GM23338 (cell line): Measurements from ENCODE around the gene C3orf22. TPM values are rescaled to one million over a fixed set of nuclear protein-coding genes. Genes with fewer than 3 reads are reported as not detected.

ENCODE experiments used
- ATAC-seq: fragments of 200-7000 bp; cut with Tn5 transposase; 3 replicates; pipeline ENCODE4 v1.9.1; 2020
- DNase-seq: peaks from one replicate; pipeline ENCODE4 v3.0.0-alpha.2; 2015; ENCODE audit warnings: low spot score
- H2AFZ ChIP-seq: fragments of 200-600 bp; sonication (generic); 2 replicates; pipeline ENCODE4 v1.8.0; 2016; ENCODE audit warnings: antibody characterized with exemption, mild to moderate bottlenecking, moderate library complexity
- H3F3A ChIP-seq: fragments of 200-600 bp; sonication (generic); replicated peaks from 2 replicates; pipeline ENCODE4 v1.8.0; 2017; ENCODE audit warnings: antibody characterized with exemption, mixed run types, low read depth
- H3K27ac ChIP-seq: fragments of 200-600 bp; sonication (generic); 2 replicates; pipeline ENCODE4 v1.6.1; 2016; ENCODE audit warnings: low read depth
- H3K27me3 ChIP-seq: fragments of 200-600 bp; sonication (generic); 2 replicates; pipeline ENCODE4 v1.8.0; 2016; ENCODE audit warnings: mild to moderate bottlenecking, mixed run types, moderate library complexity; ENCODE audit not compliant: insufficient read depth
- H3K36me3 ChIP-seq: fragments of 200-600 bp; sonication (generic); 2 replicates; pipeline ENCODE4 v1.8.0; 2016; ENCODE audit warnings: mild to moderate bottlenecking; ENCODE audit not compliant: insufficient read depth
- H3K4me1 ChIP-seq: fragments of 200-600 bp; sonication (generic); 2 replicates; pipeline ENCODE4 v1.8.0; 2016; ENCODE audit warnings: mild to moderate bottlenecking, moderate library complexity; ENCODE audit not compliant: insufficient read depth
- H3K4me2 ChIP-seq: fragments of 200-600 bp; sonication (generic); 2 replicates; pipeline ENCODE4 v1.7.1; 2017; ENCODE audit warnings: mixed run types
- H3K4me3 ChIP-seq: fragments of 200-600 bp; sonication (generic); 2 replicates; pipeline ENCODE4 v1.6.1; 2016; ENCODE audit warnings: mixed run types
- H3K79me2 ChIP-seq: fragments of 200-600 bp; sonication (generic); replicated peaks from 2 replicates; pipeline ENCODE4 v1.8.0; 2017; ENCODE audit warnings: mild to moderate bottlenecking; ENCODE audit not compliant: insufficient read depth
- H3K9me2 ChIP-seq: fragments of 200-600 bp; sonication (generic); 2 replicates; pipeline ENCODE4 v1.8.0; 2017; ENCODE audit not compliant: insufficient read depth
- H4K20me1 ChIP-seq: fragments of 200-600 bp; sonication (generic); replicated peaks from 2 replicates; pipeline ENCODE4 v1.8.0; 2017; ENCODE audit warnings: mild to moderate bottlenecking; ENCODE audit not compliant: insufficient read depth
- H3K27ac Mint-ChIP-seq: 2 replicates; pipeline ENCODE4 v1.8.0; 2020; ENCODE audit warnings: inconsistent platforms, mild to moderate bottlenecking, moderate library complexity, mixed read lengths
- H3K27me3 Mint-ChIP-seq: 3 replicates; pipeline ENCODE4 v1.8.0; 2022; ENCODE audit warnings: low read depth, mild to moderate bottlenecking, moderate library complexity, mixed read lengths, inconsistent platforms; ENCODE audit not compliant: insufficient read depth, poor library complexity
- H3K36me3 Mint-ChIP-seq: 3 replicates; pipeline ENCODE4 v1.8.0; 2021; ENCODE audit warnings: low read depth, mild to moderate bottlenecking, inconsistent platforms, moderate library complexity, mixed read lengths
- H3K4me1 Mint-ChIP-seq: 3 replicates; pipeline ENCODE4 v1.8.0; 2020; ENCODE audit warnings: mild to moderate bottlenecking, inconsistent platforms, mixed read lengths
- H3K4me3 Mint-ChIP-seq: 3 replicates; pipeline ENCODE4 v1.8.0; 2021; ENCODE audit warnings: moderate library complexity, mild to moderate bottlenecking, inconsistent platforms, mixed read lengths
- H3K9me3 Mint-ChIP-seq: 3 replicates; pipeline ENCODE4 v1.8.0; 2020; ENCODE audit warnings: moderate library complexity, mild to moderate bottlenecking, inconsistent platforms, mixed read lengths
- ETS1 ChIP-seq: IDR thresholded peaks from 2 replicates; pipeline ENCODE4 v1.6.1; 2016; ENCODE audit warnings: antibody characterized with exemption
- JUNB ChIP-seq: IDR thresholded peaks from one replicate; pipeline ENCODE4 v1.6.1; 2016; ENCODE audit warnings: antibody characterized with exemption; ENCODE audit not compliant: unreplicated experiment
- NANOG ChIP-seq: IDR thresholded peaks from 2 replicates; pipeline ENCODE4 v1.6.1; 2016; ENCODE audit warnings: antibody characterized with exemption, borderline replicate concordance
- REST ChIP-seq: IDR thresholded peaks from one replicate; pipeline ENCODE4 v1.6.1; 2018; ENCODE audit warnings: antibody characterized with exemption; ENCODE audit not compliant: unreplicated experiment
- STAT1 ChIP-seq: IDR thresholded peaks from one replicate; pipeline ENCODE4 v1.6.1; 2016; ENCODE audit warnings: antibody characterized with exemption; ENCODE audit not compliant: unreplicated experiment
- ZNF114 ChIP-seq: fragments of 250-450 bp; sonication (Bioruptor Pico); IDR thresholded peaks from 2 replicates; pipeline ENCODE4 v1.5.0; 2020; ENCODE audit warnings: mild to moderate bottlenecking, moderate library complexity
- ZNF462 ChIP-seq: fragments of 250-450 bp; sonication (Bioruptor Pico); IDR thresholded peaks from 2 replicates; pipeline ENCODE4 v1.5.0; 2020; ENCODE audit warnings: mild to moderate bottlenecking, moderate library complexity
- polyA plus RNA-seq: library from polyadenylated mRNA; unstranded; fragments of >200 nt; fragmentation: Nextera tagmentation; extraction: Ambion mirVana; gene quantifications from 2 replicates; pipeline ENCODE4 v1.2.1, GENCODE V29; 2016
- total RNA-seq: library from RNA; depleted of rRNA; stranded (reverse); fragments of >200 nt; shearing (Covaris generic); gene quantifications from 2 replicates; pipeline ENCODE4 v1.2.3, GENCODE V29; 2014

Gene C3orf22
- total and polyA plus RNA-seq, 2 experiments from 2014 or later: not detected

GRCh38 chr3:126550488-126551051, 8.2 kb downstream of the C3orf22 start (continued):
- TF ChIP-seq ZNF462 (CRISPR knock-in tag): no peak
- no peak for TF ChIP-seq REST
- TF ChIP-seq ZNF114 (CRISPR knock-in tag): no peak

GRCh38 chr3:126549861-126550487, 8.8 kb downstream of the C3orf22 start:
- Histone ChIP-seq H3K79me2 (no peaks in the 10 kb centered on the region), H3K27ac (no peak overlapping the region), H3K4me1 (peaks cover 18% of the 10 kb centered on the region), H2AFZ (peak overlapping the region; percentile 88), H3K36me3 (no peaks in the 10 kb centered on the region), H3K4me3 (no peak overlapping the region), H4K20me1 (no peaks in the 10 kb centered on the region), H3K27me3 (no peaks in the 10 kb centered on the region), H3K9me2 (no peaks in the 10 kb centered on the region), H3K4me2 (peak overlapping the region; percentile 68; the same call in 1 of the 2 replicates), H3F3A (no peaks in the 10 kb centered on the region)
- Mint-ChIP-seq H3K4me1 (peaks cover 46% of the 10 kb centered on the region), H3K27me3 (peaks cover 19% of the 10 kb centered on the region), H3K36me3 (no peaks in the 10 kb centered on the region), H3K27ac (no peak overlapping the region), H3K4me3 (no peak overlapping the region), H3K9me3 (no peaks in the 10 kb centered on the region; the same call in 2 of the 3 replicates)
- no peak for TF ChIP-seq REST
- TF ChIP-seq STAT1: no peak
- no peak for TF ChIP-seq ETS1
- TF ChIP-seq NANOG: no peak
- TF ChIP-seq JUNB: no peak
- ATAC-seq (no peak), DNase-seq (no peak)
